ENCODE measurements around the gene HPS5.
A peak's percentile ranks its signal among the peaks of the same experiment; 100 is the strongest.

The HPS5 gene

GRCh38 chr11:18243783-18244362 is 78.1 kb downstream of the HPS5 start:
- FAIRE-seq: peak; percentile 79

GRCh38 chr11:18239655-18240054 is 82.3 kb downstream of the HPS5 start:
- no peak for DNase-seq (ENCODE audit: insufficient read length, low spot score)
- FAIRE-seq: no peak

More at GRCh38 chr11:18243783-18244362, 78.1 kb downstream of the HPS5 start:
- no peak for DNase-seq (ENCODE audit: insufficient read length, low spot score)

- FAIRE-seq (no peak), DNase-seq (ENCODE audit: insufficient read length, low spot score) (no peak)
Observed at GRCh38 chr11:18236664-18237356, 85.1 kb downstream of the HPS5 start, which contains the start of gene SAA4. TSS of gene SAA4 (minus strand) at chr11:18236802. CDS start at chr11:18235926, 876 bp downstream.

- FAIRE-seq (no peak), DNase-seq (ENCODE audit: insufficient read length, low spot score) (no peak)
Observed at GRCh38 chr11:18235394-18236334, 86.3 kb downstream of the HPS5 start.

GRCh38 chr11:18233912-18234311 is 88.0 kb downstream of the HPS5 start:
- DNase-seq (ENCODE audit: insufficient read length, low spot score) (no peak), FAIRE-seq (no peak)

- no peak for FAIRE-seq
Observed at GRCh38 chr11:18230859-18231258, 91.1 kb downstream of the HPS5 start.

GRCh38 chr11:18229501-18229900 is 92.4 kb downstream of the HPS5 start:
- DNase-seq (ENCODE audit: insufficient read length, low spot score): peak; percentile 45
- FAIRE-seq: peak; percentile 93

More at GRCh38 chr11:18230859-18231258, 91.1 kb downstream of the HPS5 start:
- DNase-seq (ENCODE audit: insufficient read length, low spot score): no peak

Measured in GM19239 (cell line).